Globus pallidus (tissue), 1 donor: Measurements from ENCODE around the gene RPL6.
"Not testable (repeated sequence)": the region's sequence is repeated elsewhere in the genome, so short reads cannot be mapped to it uniquely, and the experiment has no call there.

Experiments used
- DNase-seq: peaks from one replicate; pipeline ENCODE4 v3.0.0-alpha.2; 2015; ENCODE audit warnings: low spot score

The RPL6 gene

GRCh38 chr12:112409064-112409905 lies at the start of gene RPL6:
Gene RPL6, minus strand, starts transcription at chr12:112409605. Its CDS starts 949 bp downstream, at chr12:112408656.
- peak; percentile 92 for DNase-seq

GRCh38 chr12:112458751-112459150 lies 49.3 kb upstream of the RPL6 start:
- DNase-seq: no peak

- no peak for DNase-seq
Observed at GRCh38 chr12:112458330-112458729, 48.9 kb upstream of the RPL6 start.

GRCh38 chr12:112457142-112457541 lies 47.7 kb upstream of the RPL6 start:
- not testable (repeated sequence) for DNase-seq

GRCh38 chr12:112456029-112456428 lies 46.6 kb upstream of the RPL6 start:
- peak; percentile 90 for DNase-seq

- DNase-seq: peak; percentile 58
Observed at GRCh38 chr12:112450725-112451124, 41.3 kb upstream of the RPL6 start.

GRCh38 chr12:112448165-112448564 lies 38.8 kb upstream of the RPL6 start:
- not testable (repeated sequence) for DNase-seq

- DNase-seq: no peak
Observed at GRCh38 chr12:112447106-112447505, 37.7 kb upstream of the RPL6 start.

- no peak for DNase-seq
Observed at GRCh38 chr12:112446008-112446725, 36.8 kb upstream of the RPL6 start.

- no peak for DNase-seq
Observed at GRCh38 chr12:112443916-112444315, 34.5 kb upstream of the RPL6 start.

- not testable (repeated sequence) for DNase-seq
Observed at GRCh38 chr12:112440653-112441052, 31.2 kb upstream of the RPL6 start.

GRCh38 chr12:112439769-112440168 lies 30.4 kb upstream of the RPL6 start:
- DNase-seq: no peak

GRCh38 chr12:112438645-112439044 lies 29.2 kb upstream of the RPL6 start:
- DNase-seq: not testable (repeated sequence)

GRCh38 chr12:112433551-112433950 lies 24.1 kb upstream of the RPL6 start:
- DNase-seq: no peak

- no peak for DNase-seq
Observed at GRCh38 chr12:112431965-112432364, 22.6 kb upstream of the RPL6 start.

GRCh38 chr12:112430929-112431328 lies 21.5 kb upstream of the RPL6 start:
- no peak for DNase-seq

GRCh38 chr12:112427760-112428159 lies 18.4 kb upstream of the RPL6 start:
- no peak for DNase-seq

GRCh38 chr12:112425582-112426382 lies 16.4 kb upstream of the RPL6 start:
- DNase-seq: no peak

GRCh38 chr12:112424126-112424525 lies 14.7 kb upstream of the RPL6 start:
- no peak for DNase-seq

- DNase-seq: peak; percentile 91
Observed at GRCh38 chr12:112422531-112422930, 13.1 kb upstream of the RPL6 start.

GRCh38 chr12:112421363-112421762 lies 12.0 kb upstream of the RPL6 start:
- DNase-seq: no peak

GRCh38 chr12:112420740-112421139 lies 11.3 kb upstream of the RPL6 start:
- no peak for DNase-seq
